Epidermal melanocyte (primary cell): ENCODE measurements around the gene POLE.

Experiments used
- DNase-seq: peaks from one replicate; pipeline ENCODE4 v3.0.0; 2011; ENCODE audit warnings: low spot score; ENCODE audit not compliant: insufficient read length

The POLE gene

GRCh38 chr12:132687211-132688164 is at the start of gene POLE, which contains the start of gene PXMP2:
POLE (minus strand) TSS chr12:132687342; CDS start chr12:132687315, 27 bp downstream.
PXMP2 (plus strand) TSS chr12:132687587; CDS start chr12:132687671, 84 bp downstream.
- peak; percentile 98 for DNase-seq

- no peak for DNase-seq
These were observed 49.8 kb upstream of the POLE start for GRCh38 chr12:132736913-132737312.

GRCh38 chr12:132736378-132736777 is 49.2 kb upstream of the POLE start:
- DNase-seq = no peak

GRCh38 chr12:132735496-132735895 is 48.4 kb upstream of the POLE start:
- no peak for DNase-seq

- no peak for DNase-seq
These were observed 47.1 kb upstream of the POLE start for GRCh38 chr12:132734206-132734605.

GRCh38 chr12:132731574-132731973 is 44.4 kb upstream of the POLE start:
- DNase-seq = no peak

- no peak for DNase-seq
These were observed 43.2 kb upstream of the POLE start for GRCh38 chr12:132730353-132730752.

- DNase-seq = no peak
These were observed 42.6 kb upstream of the POLE start for GRCh38 chr12:132729541-132730320.

- DNase-seq = no peak
These were observed 41.4 kb upstream of the POLE start for GRCh38 chr12:132728502-132728901.

- no peak for DNase-seq
These were observed 40.1 kb upstream of the POLE start for GRCh38 chr12:132727091-132727794.

- DNase-seq = no peak
These were observed 39.2 kb upstream of the POLE start for GRCh38 chr12:132726386-132726785.

- peak; percentile 76 for DNase-seq
These were observed 37.5 kb upstream of the POLE start for GRCh38 chr12:132724506-132725241.

GRCh38 chr12:132723764-132724140 is 36.6 kb upstream of the POLE start:
- DNase-seq = no peak

- no peak for DNase-seq
These were observed 36.0 kb upstream of the POLE start for GRCh38 chr12:132723015-132723763.

- no peak for DNase-seq
These were observed 33.6 kb upstream of the POLE start for GRCh38 chr12:132720606-132721345.

GRCh38 chr12:132719954-132720324 is 32.8 kb upstream of the POLE start:
- DNase-seq = no peak

GRCh38 chr12:132719141-132719953 is 32.2 kb upstream of the POLE start:
- no peak for DNase-seq

GRCh38 chr12:132718644-132719043 is 31.5 kb upstream of the POLE start:
- DNase-seq = peak; percentile 11
